HG03066 (cell line): ENCODE data around the gene KLHL11.

Experiments
- ATAC-seq: cut with Tn5 transposase; IDR thresholded peaks from one replicate; pipeline ENCODE4 v1.9.1; 2021; ENCODE audit warnings: low read depth; ENCODE audit not compliant: unreplicated experiment

Gene KLHL11, protein sequence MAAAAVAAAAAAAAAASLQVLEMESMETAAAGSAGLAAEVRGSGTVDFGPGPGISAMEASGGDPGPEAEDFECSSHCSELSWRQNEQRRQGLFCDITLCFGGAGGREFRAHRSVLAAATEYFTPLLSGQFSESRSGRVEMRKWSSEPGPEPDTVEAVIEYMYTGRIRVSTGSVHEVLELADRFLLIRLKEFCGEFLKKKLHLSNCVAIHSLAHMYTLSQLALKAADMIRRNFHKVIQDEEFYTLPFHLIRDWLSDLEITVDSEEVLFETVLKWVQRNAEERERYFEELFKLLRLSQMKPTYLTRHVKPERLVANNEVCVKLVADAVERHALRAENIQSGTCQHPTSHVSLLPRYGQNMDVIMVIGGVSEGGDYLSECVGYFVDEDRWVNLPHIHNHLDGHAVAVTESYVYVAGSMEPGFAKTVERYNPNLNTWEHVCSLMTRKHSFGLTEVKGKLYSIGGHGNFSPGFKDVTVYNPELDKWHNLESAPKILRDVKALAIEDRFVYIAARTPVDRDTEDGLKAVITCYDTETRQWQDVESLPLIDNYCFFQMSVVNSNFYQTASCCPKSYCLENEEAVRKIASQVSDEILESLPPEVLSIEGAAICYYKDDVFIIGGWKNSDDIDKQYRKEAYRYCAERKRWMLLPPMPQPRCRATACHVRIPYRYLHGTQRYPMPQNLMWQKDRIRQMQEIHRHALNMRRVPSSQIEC

DNA sequence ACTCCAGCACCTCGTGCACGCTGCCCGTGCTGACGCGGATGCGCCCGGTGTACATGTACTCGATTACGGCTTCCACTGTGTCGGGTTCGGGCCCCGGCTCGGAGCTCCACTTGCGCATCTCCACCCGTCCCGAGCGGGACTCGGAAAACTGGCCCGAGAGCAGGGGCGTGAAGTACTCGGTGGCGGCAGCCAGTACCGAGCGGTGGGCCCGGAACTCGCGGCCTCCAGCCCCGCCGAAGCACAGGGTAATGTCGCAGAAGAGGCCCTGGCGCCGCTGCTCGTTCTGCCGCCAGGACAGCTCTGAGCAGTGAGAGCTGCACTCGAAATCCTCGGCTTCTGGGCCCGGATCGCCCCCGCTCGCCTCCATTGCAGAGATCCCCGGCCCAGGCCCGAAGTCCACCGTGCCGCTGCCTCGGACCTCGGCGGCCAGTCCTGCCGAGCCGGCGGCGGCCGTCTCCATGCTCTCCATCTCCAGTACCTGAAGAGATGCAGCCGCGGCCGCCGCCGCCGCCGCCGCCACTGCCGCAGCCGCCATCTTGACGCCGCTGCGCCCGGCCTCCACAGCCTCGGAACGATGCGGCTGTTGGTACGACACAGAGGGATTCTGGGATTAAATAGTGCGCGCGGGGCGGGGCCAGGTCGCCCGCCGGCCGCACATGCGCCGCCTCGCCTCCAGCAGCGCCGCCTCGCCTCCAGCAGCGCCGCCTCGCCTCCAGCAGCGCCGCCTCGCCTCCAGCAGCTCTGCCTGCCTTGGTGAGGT, at the start of gene KLHL11:
KLHL11 (minus strand) TSS at position 588 of the 760 bp plus-strand sequence; CDS start at position 535, 53 bp downstream.
- ATAC-seq, result peak; percentile 76

DNA sequence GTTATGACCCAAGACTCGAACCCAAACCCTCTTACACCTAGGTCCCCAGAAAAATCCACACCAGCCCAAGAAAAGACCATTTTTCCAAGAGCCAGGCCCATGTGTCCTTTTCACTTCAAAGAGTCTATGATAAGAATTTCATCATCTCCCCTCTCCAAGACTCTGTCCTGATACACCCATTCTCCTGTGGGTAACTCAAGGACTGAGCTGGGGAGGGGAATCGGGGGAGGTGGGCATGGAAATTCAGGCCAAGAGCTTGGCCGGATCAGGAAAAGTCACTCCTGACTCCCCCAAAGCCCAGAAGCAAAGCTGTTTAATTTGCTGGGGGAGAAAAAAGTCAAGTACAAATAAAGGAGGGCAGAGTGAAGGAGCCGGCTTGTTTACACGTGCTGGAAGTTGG, 49.8 kb upstream of the KLHL11 start:
- no peak for ATAC-seq

DNA sequence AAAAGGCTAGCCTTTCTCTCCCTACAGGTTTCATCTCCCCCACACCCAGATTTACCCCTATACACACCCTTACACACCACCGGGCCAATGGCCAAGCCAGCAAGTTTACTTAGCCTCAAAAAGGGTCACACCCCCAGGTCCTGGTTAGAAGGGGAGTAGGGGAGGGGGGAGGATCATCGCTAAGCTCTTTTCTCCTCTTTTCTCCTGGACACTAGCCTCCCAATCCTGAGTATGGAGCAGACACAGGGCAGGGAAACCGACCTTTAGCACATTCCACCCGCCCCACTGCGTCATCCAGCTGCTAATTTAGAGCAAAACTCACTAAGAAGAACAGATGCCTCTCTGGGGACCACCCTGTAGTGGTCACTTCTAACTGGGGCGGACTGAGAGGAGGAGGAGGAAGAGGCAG, 49.1 kb upstream of the KLHL11 start:
- ATAC-seq, result no peak

DNA sequence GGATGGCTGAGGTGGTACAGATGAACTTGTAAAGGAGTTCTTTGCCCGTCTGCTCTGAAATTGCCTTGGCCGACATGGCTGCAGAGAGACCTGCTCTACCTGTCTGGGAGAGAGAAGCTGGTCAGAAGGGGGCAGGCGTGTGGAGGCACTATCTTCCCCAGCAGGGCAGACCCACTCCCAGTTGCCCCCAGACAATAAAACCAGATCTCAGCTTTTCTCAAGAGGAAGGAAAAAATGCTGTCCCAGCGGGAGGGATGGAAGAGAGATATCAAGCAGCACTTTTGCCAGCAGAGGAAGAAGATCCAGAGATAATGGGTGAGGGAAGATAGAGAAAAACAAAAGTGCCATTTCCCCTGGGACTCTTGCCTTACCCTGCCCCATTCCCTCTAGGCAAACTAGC, 48.6 kb upstream of the KLHL11 start:
- no peak for ATAC-seq

DNA sequence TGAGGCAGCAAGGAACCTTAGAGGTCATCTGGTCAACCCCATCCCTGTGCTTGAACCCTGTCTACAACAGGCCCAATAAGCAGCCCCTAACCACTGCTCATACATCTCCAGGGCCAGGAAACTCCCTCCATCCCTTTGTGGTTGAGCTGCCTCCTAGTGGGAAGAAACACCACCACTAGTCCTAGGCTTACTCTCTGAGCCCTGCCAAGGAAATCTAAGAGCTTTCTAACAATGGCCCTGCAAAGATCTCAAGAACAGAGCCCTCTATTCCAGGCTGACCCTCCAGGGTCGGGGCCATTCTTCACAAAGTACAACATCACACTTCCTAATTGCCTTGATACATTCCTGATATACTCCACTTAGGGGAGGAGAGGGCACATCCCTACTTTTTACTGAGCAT, 47.7 kb upstream of the KLHL11 start:
- no peak for ATAC-seq

DNA sequence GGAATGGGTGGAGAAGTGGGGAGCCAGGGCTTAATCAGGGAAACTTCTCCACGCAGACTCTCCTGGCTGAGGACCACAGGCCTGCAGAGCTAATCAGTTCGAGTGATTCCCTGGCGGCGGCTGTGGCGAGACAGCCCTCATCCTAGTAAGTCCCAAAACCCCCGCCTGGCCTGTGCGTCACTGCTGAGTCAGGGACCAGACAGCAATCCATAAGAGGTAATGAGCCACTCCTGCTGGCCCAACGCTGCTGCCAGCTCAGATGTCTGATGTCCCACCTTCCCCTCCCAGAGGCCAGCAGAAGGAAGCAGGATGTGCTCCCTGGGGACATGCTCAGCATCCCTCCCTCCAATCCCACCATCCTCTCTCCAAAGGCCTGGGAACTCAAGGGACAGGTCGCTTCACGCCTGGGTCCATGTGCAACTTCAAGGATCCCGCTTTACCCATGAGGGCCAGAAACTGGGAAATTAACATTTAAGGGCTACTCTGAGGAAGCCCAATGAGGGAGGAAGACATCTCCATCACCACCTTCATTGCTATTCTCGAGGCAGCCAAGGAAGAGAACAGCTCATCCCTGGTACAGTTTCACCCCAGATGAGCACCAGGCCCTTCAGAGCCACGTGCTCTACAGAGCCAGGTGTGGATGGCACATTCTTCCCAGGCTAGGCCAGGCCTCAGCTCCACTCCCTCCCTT, 45.6 kb upstream of the KLHL11 start:
- no peak for ATAC-seq

DNA sequence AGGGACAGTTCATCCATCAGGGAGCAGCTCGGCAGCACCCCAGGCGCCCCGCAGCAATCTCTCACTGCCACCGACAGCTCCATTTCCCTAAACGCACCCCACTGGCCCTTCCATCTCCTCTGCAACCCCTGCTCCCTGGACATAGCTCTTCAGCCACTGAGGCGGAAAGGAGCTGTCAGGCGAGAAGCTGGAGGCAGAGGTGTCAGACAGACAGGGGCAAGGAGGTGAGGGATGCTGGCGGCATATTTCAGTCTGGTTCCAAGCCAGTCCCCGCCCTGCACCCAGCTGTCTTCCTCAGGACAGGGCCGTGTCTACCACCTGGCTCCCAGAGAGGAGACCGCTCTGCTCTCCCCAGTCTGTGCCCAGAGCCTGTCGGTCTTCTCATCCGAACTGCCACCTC, 43.9 kb upstream of the KLHL11 start:
- ATAC-seq, result no peak

DNA sequence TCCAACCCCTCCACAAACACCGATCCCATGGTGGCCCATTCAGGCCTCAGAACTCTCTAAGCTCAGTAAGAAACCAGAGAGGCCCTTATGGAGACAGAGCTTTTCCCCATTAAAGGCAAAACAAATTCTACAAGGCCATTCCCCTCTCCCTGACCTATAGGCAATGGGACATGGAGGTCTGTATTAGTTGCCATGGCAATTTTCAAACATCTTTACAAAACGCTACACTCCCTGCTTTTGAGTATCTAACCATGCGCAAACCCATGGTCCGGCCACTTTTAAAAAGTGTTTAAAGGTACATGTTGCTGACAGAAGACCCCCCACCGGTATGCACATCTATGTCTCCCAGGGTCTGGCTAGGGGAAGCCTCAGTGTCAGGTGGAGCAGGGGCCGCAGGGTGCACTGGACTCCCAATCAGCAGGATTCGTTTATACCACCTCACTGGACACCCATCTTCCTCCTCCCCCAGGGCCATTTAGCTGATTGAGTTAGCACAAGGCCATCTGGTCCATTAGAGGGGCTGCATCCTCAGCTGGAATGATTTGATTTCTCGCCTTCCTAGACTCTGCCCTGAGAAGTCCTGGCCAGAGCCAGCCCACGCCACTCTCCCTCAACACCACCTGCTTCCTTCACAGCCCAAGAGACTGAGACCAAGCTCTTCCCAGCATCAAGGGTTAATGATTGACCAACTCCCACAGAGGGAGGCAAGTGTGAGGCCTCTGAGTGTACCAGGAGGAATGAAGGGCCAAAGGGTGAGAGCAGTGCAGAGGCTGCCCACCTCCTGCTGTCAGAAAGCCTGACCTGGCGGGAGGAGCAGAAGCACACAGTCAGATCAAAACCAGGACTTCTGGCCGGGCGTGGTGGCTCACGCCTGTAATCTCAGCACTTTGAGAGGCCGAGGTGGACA, 42.7 kb upstream of the KLHL11 start:
- ATAC-seq, result no peak

DNA sequence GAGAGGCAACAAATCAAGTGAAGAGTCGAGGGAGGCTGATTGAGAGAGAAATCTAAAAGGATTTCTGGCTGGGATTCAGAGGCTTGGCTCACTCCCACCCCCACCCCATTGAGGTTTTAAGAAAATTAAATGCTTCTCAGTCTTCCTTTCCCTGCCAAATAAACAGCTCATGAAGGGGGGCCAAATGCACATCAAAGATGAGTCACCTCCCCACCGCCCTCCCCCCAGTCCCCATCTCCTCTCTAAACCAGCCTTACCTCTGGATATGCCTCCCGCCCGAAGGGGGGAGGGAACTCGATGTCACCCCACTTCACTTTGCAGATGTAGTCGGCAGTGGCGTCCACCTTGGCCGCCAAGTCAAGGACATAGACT, 41.9 kb upstream of the KLHL11 start:
- ATAC-seq, result no peak

DNA sequence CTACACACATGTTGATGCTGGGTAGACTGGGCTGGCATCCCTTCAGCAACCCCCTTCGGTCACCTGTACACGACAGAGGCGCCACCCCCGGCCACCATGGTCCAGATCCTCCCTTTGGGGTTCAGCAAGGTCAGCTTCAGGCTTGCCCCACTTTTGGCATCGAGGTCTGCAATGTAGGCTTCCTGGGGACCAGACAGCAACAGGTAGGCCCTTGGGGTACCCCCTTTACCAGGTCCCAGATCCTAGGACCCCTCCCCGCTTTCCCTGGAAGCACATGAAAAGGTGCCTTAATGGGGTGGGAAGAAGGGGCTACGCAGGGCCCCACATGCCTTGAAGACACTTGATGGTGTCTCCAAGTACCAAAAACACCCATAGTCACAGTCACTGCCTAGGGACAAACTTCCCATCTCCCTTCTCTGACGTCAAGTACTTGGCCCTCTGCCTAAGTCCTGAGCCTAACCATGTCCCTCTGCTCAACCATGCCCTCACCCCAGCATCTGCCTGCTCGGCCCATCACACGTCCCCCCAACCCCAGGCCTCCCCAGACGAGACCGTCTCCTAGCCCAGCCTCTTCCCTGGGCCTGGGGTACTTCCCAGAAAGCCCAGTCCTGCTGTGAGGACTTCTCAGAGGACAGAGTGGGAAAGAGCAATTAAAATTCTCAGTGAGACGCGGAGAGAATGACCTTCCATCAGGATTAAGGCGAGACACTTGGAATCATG, 41.4 kb upstream of the KLHL11 start:
- ATAC-seq, result no peak

DNA sequence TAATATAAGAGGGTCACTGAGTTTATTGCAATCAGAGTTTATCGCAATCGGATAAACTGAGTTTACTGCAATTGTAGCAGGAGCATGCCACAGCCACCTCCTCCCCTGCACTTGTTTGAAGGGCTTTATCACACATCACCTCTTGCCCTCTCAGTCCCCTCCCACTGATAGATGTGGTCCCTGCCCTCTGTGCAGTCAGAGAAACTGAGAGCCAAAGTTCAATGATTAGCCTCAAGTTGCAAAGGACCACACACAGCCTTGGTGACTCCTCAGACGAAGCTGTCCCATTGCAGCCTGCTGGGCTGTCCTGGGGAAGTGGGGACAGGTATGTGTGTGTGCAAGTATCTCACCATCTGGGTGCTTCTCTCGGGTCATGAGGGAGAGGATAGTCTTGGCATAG, 39.9 kb upstream of the KLHL11 start:
- no peak for ATAC-seq

DNA sequence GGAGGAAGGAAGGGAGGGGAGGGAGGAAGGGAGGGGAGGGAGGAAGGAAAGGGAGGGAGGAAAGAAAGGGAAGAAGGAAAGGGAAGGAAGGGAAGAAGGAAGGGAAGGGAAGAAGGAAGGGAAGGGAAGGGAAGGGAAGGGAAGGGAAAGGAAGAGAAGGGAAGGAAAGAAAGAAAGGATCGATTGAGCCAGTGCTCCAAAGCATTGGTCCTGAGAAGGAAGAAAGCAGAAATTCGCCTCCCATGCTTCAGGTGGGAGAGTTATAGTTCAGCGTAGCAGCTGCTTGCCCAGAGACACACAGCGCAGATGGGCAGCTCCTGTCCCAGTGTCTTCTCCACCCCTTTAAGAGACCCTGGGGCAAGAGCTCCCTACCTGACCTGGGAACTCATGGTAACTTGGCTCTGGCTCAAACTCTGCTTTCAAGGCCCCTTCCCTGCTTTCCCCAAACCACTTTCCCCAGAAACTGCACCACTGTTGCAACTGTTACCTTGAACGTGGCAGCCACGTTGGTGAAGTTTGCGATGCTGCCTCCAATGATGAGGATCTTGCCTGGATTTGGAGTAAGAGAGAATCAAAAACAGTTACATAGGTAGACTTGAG, 39.1 kb upstream of the KLHL11 start:
- no peak for ATAC-seq

DNA sequence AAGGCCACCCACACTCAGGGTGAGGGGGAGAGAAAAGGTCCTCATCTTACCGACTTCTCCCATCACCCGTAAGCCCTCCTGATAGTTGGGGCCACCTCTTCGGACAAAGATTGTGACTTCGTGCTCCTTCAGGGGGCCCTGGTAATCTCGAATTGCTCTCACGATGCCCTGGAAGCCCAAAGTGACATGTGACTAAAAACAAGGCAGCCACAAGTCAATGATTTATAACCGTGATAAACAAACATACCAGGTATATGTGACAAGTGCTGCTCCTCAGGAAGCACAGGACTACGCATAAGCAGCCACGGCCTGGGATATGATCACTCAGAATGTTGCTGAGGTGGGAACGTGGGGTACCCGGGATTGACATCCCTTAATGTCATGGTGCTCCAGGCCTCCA, 36.4 kb upstream of the KLHL11 start:
- no peak for ATAC-seq

DNA sequence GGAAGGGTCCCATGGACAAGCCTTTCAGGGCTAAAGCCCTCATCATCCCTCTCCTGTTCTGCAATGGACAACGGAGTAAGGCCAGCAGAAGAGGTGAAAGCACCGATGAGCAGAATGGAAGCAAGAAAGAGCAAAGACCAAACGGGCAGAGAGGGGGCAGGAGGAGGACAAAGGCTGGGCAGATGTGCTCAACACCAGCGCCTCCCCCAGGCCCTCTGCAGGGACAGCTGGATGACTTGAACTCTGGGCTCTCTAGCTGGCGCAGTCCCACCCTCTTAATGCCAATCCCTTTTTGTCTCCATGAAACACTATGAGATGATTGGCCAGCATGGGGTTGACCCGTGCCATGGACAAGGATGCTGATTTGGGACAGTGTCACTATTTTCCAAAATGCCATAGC, 31.5 kb upstream of the KLHL11 start:
- ATAC-seq, result no peak

DNA sequence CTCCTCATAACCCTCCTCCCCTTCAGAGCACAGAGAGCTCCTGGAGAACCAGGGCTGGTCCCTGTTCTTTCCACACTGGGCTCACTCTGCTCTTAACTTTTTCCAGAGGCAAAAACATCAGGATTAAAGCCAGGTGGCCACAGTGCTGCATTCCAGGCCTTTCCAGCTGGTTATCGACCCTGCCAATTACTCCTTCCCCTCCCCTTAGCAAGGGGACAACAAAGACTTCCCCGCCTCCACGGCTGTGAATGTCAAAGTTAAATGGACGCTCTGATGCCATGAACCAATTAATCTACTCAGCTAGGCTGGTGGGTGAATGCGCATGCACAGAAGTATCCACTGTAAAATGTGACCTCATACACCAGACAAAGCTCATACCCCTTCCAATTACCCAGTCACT, 30.4 kb upstream of the KLHL11 start:
- ATAC-seq, result no peak

DNA sequence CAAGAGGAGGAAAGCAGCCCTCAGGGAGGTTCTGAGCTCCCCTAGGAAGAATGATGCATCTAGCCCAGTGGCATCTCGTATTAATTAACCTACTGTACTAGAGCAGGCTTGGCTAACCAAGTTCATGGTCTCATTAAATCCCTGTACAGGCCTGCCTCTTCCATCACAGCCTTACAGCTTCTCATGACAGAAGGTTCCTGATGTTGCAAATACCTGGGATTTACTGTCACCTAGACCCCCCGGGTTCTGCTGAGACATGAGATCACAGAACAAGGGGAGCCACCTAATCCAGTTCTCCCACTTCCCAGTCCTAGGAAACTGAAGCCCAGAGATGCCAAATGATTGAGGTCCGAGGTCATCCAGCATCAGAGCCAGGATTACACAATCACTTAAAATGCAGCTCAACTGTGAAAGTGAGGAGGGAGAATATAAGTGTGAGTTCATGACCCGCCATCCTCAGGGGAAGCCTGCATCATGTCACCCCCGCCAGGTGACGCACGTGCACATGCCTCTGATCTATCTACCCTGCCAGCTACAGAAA, 29.6 kb upstream of the KLHL11 start:
- no peak for ATAC-seq

DNA sequence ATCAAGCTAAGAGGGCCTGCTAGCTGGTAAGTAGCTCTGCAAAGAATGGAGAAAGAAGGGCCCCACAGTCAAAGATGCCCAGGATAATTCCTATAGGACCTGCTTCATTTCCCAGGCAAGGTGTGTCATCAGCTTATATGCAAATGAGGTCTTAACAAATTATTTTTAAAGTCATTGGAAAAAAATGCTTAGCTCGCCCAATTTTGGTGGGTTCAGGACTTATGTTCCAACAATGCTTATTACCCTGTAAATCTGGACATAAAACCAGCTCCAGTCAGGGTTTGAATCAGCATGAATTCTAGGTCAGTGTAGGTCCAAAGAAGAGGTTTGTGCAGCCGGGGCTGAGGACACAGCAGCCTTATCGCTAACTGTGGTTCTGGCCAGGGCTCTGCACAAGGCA, 28.2 kb upstream of the KLHL11 start:
- no peak for ATAC-seq

DNA sequence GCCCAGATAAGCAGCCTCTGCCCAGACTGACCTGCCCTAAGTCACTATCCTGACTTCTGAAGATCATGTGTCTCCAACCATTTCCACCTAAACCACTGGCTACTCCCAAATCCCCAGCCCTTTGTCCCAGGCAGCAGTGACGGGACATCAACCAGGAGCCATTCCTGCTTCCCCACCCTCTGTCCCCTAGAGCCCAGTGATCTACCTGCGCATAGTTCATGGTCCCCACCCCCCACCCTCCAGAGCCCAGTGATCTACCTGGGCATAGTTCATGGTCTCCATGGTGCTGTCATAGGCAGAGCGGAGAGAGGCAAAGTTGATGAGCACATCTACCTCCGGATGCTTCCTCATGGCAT, 26.8 kb upstream of the KLHL11 start:
- no peak for ATAC-seq
